GM19351 (cell line): Measurements from ENCODE around the gene TUBA1B.

Experiments used
- ATAC-seq: cut with Tn5 transposase; IDR thresholded peaks from one replicate; pipeline ENCODE4 v1.9.1; 2021; ENCODE audit warnings: mild to moderate bottlenecking, moderate library complexity; ENCODE audit not compliant: unreplicated experiment

TUBA1B gene

GRCh38 chr12:49091056-49091835 lies 39.9 kb downstream of the TUBA1B start:
- no peak for ATAC-seq

- ATAC-seq: no peak
Measured at GRCh38 chr12:49089821-49090773, 41.1 kb downstream of the TUBA1B start.

GRCh38 chr12:49088932-49089330 lies 42.3 kb downstream of the TUBA1B start:
- ATAC-seq: no peak

- ATAC-seq: peak; percentile 92
Measured at GRCh38 chr12:49088150-49088931, 42.9 kb downstream of the TUBA1B start.

GRCh38 chr12:49086116-49086515 lies 45.1 kb downstream of the TUBA1B start:
- no peak for ATAC-seq

GRCh38 chr12:49084438-49084837 lies 46.8 kb downstream of the TUBA1B start:
- no peak for ATAC-seq

- no peak for ATAC-seq
Measured at GRCh38 chr12:49079793-49080192, 51.4 kb downstream of the TUBA1B start.
